Measurements from ENCODE around the gene C1S.

DNA sequence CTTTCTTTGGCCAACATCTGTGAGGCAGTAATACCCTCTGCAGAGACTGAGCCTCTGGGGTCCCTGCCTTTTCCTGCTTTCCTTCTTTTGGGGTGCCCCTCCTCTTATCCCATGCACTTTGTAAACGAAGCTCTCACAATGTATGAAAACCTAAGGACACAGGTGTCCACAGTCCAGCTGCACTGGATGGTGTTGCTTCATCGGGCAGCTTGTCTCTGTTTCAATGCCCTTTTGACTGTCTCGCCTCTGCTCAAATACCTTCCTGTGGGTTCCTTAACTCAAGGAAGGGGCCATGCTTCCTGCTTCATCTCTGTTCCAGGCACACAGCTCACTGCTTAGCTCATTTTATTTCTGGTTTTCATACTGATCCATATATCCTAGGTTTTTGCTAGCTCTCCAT is 42.1 kb downstream of the C1S start:
- TF ChIP-seq, protein P1, sequence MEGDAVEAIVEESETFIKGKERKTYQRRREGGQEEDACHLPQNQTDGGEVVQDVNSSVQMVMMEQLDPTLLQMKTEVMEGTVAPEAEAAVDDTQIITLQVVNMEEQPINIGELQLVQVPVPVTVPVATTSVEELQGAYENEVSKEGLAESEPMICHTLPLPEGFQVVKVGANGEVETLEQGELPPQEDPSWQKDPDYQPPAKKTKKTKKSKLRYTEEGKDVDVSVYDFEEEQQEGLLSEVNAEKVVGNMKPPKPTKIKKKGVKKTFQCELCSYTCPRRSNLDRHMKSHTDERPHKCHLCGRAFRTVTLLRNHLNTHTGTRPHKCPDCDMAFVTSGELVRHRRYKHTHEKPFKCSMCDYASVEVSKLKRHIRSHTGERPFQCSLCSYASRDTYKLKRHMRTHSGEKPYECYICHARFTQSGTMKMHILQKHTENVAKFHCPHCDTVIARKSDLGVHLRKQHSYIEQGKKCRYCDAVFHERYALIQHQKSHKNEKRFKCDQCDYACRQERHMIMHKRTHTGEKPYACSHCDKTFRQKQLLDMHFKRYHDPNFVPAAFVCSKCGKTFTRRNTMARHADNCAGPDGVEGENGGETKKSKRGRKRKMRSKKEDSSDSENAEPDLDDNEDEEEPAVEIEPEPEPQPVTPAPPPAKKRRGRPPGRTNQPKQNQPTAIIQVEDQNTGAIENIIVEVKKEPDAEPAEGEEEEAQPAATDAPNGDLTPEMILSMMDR (conservative IDR thresholded peaks at IDR 0.05; ENCODE audit: low read length) = no peak
- TF ChIP-seq EZH2phosphoT487 (IDR thresholded peaks at IDR 0.05; ENCODE audit: borderline replicate concordance, low read depth, low read length) = no peak

All from OCI-LY7 (cell line).